Spinal cord (tissue), 10 donors: Measurements from ENCODE around the gene HINT3. TPM values are rescaled to one million over a fixed set of nuclear protein-coding genes. Genes with fewer than 3 reads are reported as not detected.
"Not testable (repeated sequence)": the region's sequence is repeated elsewhere in the genome, so short reads cannot be mapped to it uniquely, and the experiment has no call there.

ENCODE experiments used
- DNase-seq, 6 donors: peaks; one replicate each; pipeline versions ENCODE4 v3.0.0 to v3.0.0-alpha.2; 2013 to 2015; ENCODE audit warnings: low spot score in 6 of 6, low read depth in 4 of 6
- H3K27ac ChIP-seq: one replicate; pipeline ENCODE4 v1.5.1; 2013; ENCODE audit warnings: low read depth, low read length, control low read depth
- H3K27me3 ChIP-seq: one replicate; pipeline ENCODE4 v1.6.1; 2013; ENCODE audit warnings: low read length; ENCODE audit not compliant: control insufficient read depth, insufficient read depth
- H3K36me3 ChIP-seq: one replicate; pipeline ENCODE4 v1.6.1; 2013; ENCODE audit warnings: low read length; ENCODE audit not compliant: control insufficient read depth, insufficient read depth
- H3K4me1 ChIP-seq: one replicate; pipeline ENCODE4 v1.6.1; 2013; ENCODE audit warnings: low read length; ENCODE audit not compliant: control insufficient read depth, insufficient read depth
- H3K4me3 ChIP-seq: one replicate; pipeline ENCODE4 v1.5.1; 2013; ENCODE audit warnings: low read depth, low read length, control low read depth
- H3K9me3 ChIP-seq: one replicate; pipeline ENCODE4 v1.6.1; 2013; ENCODE audit warnings: low read length; ENCODE audit not compliant: control insufficient read depth, insufficient read depth
- WGBS: methylation state at CpG from one replicate; pipeline ENCODE4 v1.1.5; 2013; ENCODE audit warnings: missing lambda C conversion rate; ENCODE audit not compliant: insufficient coverage; 5-methylcytosine and 5-hydroxymethylcytosine counted together
- polyA plus RNA-seq, 2 donors: library from polyadenylated mRNA; unstranded; fragments of 120-200 nt; gene quantifications; one replicate each; pipeline ENCODE4 v1.2.1, GENCODE V29; 2013; ENCODE audit not compliant: insufficient read length in 2 of 2
- total RNA-seq, 2 donors: library from RNA; depleted of rRNA in 1 of 2; stranded (reverse); fragments of 120-200 nt in 1 of 2; fragments of >200 nt in 1 of 2; gene quantifications; one replicate each; pipeline versions ENCODE4 v1.2.3 to v1.2.4, GENCODE V29; 2013 to 2014
- donor health status: healthy.

HINT3 gene
- total and polyA plus RNA-seq, 4 donors, result 32.6 to 75.0 (median 58.4) TPM

- DNase-seq, result no peak
- H3K4me3 ChIP-seq, result no peak overlapping the region
- H3K9me3 ChIP-seq, result no peaks in the 10 kb centered on the region
- H3K27ac ChIP-seq, result no peak overlapping the region
- H3K27me3 ChIP-seq, result no peaks in the 10 kb centered on the region
- H3K4me1 ChIP-seq, result no peaks in the 10 kb centered on the region
- no peaks in the 10 kb centered on the region for H3K36me3 ChIP-seq
Observed at GRCh38 chr6:125932451-125932795, 24.1 kb upstream of the HINT3 start.

- H3K9me3 ChIP-seq, H3K27me3 ChIP-seq, H3K27ac ChIP-seq, DNase-seq, H3K4me1 ChIP-seq, H3K36me3 ChIP-seq, H3K4me3 ChIP-seq: not testable (repeated sequence)
- WGBS, result no CpG with 5 or more reads among the region's 5 CpGs
Observed at GRCh38 chr6:125935520-125935919, 21.1 kb upstream of the HINT3 start.

- DNase-seq, result no peak
- no peaks in the 10 kb centered on the region for H3K4me1 ChIP-seq
- H3K36me3 ChIP-seq, result no peaks in the 10 kb centered on the region
- no peaks in the 10 kb centered on the region for H3K9me3 ChIP-seq
- H3K27me3 ChIP-seq, result no peaks in the 10 kb centered on the region
- no peak overlapping the region for H3K4me3 ChIP-seq
- 56% methylated on average over 1 of the region's 1 CpG for WGBS
- no peak overlapping the region for H3K27ac ChIP-seq
Observed at GRCh38 chr6:125939026-125939425, 17.5 kb upstream of the HINT3 start.

- Histone ChIP-seq H3K4me3 (no peak overlapping the region), H3K36me3 (no peaks in the 10 kb centered on the region), H3K27ac (no peak overlapping the region), H3K9me3 (no peaks in the 10 kb centered on the region), H3K27me3 (no peaks in the 10 kb centered on the region), H3K4me1 (no peaks in the 10 kb centered on the region)
- WGBS, result 80% methylated on average over 2 of the region's 2 CpGs
- no peak for DNase-seq
Observed at GRCh38 chr6:125939791-125940190, 16.8 kb upstream of the HINT3 start.

GRCh38 chr6:125940247-125941041 is 16.1 kb upstream of the HINT3 start:
- Histone ChIP-seq H3K36me3 (no peaks in the 10 kb centered on the region), H3K9me3 (no peaks in the 10 kb centered on the region), H3K4me3 (no peak overlapping the region), H3K4me1 (no peaks in the 10 kb centered on the region), H3K27ac (no peak overlapping the region), H3K27me3 (no peaks in the 10 kb centered on the region)
- no peak for DNase-seq
- WGBS, result 60% methylated on average over 1 of the region's 5 CpGs

- no peaks in the 10 kb centered on the region for H3K4me1 ChIP-seq
- no peaks in the 10 kb centered on the region for H3K36me3 ChIP-seq
- no peaks in the 10 kb centered on the region for H3K27me3 ChIP-seq
- H3K9me3 ChIP-seq, result no peaks in the 10 kb centered on the region
- 95% methylated on average over 10 of the region's 10 CpGs for WGBS
- H3K4me3 ChIP-seq, result no peak overlapping the region
- no peak for DNase-seq
- H3K27ac ChIP-seq, result no peak overlapping the region
Observed at GRCh38 chr6:125942672-125943527, 13.7 kb upstream of the HINT3 start.

- Histone ChIP-seq H3K4me3 (no peak overlapping the region), H3K27me3 (no peaks in the 10 kb centered on the region), H3K4me1 (no peaks in the 10 kb centered on the region), H3K9me3 (no peaks in the 10 kb centered on the region), H3K27ac (no peak overlapping the region), H3K36me3 (no peaks in the 10 kb centered on the region)
- no peak for DNase-seq
- 89% methylated on average over 3 of the region's 4 CpGs for WGBS
Observed at GRCh38 chr6:125943528-125944433, 12.8 kb upstream of the HINT3 start.

- DNase-seq, result peak in 2 of 6 donors; percentile 48 to 51
- Histone ChIP-seq H3K4me3 (no peak overlapping the region), H3K27me3 (no peaks in the 10 kb centered on the region), H3K9me3 (no peaks in the 10 kb centered on the region), H3K27ac (no peak overlapping the region), H3K4me1 (no peaks in the 10 kb centered on the region), H3K36me3 (no peaks in the 10 kb centered on the region)
- no CpG with 5 or more reads among the region's 5 CpGs for WGBS
Observed at GRCh38 chr6:125944434-125944816, 12.1 kb upstream of the HINT3 start.

GRCh38 chr6:125944896-125945295 is 11.7 kb upstream of the HINT3 start:
- Histone ChIP-seq H3K4me1 (no peaks in the 10 kb centered on the region), H3K27me3 (no peaks in the 10 kb centered on the region), H3K9me3 (no peaks in the 10 kb centered on the region), H3K27ac (no peak overlapping the region), H3K36me3 (no peaks in the 10 kb centered on the region), H3K4me3 (no peak overlapping the region)
- WGBS, result no CpG with 5 or more reads among the region's 1 CpG
- no peak for DNase-seq
